Liver (tissue), 3 donors: Measurements from ENCODE around the gene RASL11B.

Experiments used
- CTCF ChIP-seq: fragments of 150-350 bp; IDR thresholded peaks from 2 replicates; pipeline ENCODE4 v1.5.1; 2017; ENCODE audit warnings: improper control_type of control experiment, low read depth, low read length; ENCODE audit not compliant: missing input control
- EGR1 ChIP-seq, 2 donors: IDR thresholded peaks; 2 replicates each; pipeline ENCODE4 v1.6.1; 2016 to 2018; ENCODE audit warnings: antibody characterized with exemption in 2 of 2, low read depth in 2 of 2
- FOXA1 ChIP-seq: IDR thresholded peaks from 2 replicates; pipeline ENCODE4 v1.6.1; 2016; ENCODE audit warnings: antibody characterized with exemption
- GABPA ChIP-seq, 2 donors: IDR thresholded peaks in 1 of 2; conservative IDR thresholded peaks in 1 of 2; 2 replicates each; pipeline ENCODE4 v1.6.1; 2016; ENCODE audit warnings: antibody characterized with exemption in 2 of 2, mild to moderate bottlenecking in 1 of 2, moderate library complexity in 1 of 2
- JUND ChIP-seq, 2 donors: IDR thresholded peaks; 2 replicates each; pipeline ENCODE4 v1.6.1; 2016; ENCODE audit warnings: antibody characterized with exemption in 2 of 2
- RAD21 ChIP-seq, 2 donors: IDR thresholded peaks; 2 replicates each; pipeline ENCODE4 v1.6.1; 2016; ENCODE audit warnings: antibody characterized with exemption in 2 of 2, mild to moderate bottlenecking in 2 of 2
- donor health status: healthy.
- donor health status: healthy.

GRCh38 chr4:52891743-52892142, 29.6 kb downstream of the RASL11B start:
- TF ChIP-seq FOXA1 (no peak), RAD21 (IDR thresholded peaks at IDR 0.05) (no peak), CTCF (no peak), EGR1 (IDR thresholded peaks at IDR 0.05; ENCODE audit: low read depth in 2 of 2) (no peak), GABPA (IDR thresholded peaks at IDR 0.05 in 1 of 2, conservative IDR thresholded peaks at IDR 0.05 in 1 of 2) (no peak), JUND (IDR thresholded peaks at IDR 0.05) (no peak)
